ENCODE results near the gene GNG12. TPM values are rescaled to one million over a fixed set of nuclear protein-coding genes. Genes with fewer than 3 reads are reported as not detected.

The GNG12 gene
- total and polyA plus RNA-seq, 2 donors (not counting 3 experiments of a cell fraction or from before 2014, with no cell fraction given) = 107 to 152 TPM

DNA sequence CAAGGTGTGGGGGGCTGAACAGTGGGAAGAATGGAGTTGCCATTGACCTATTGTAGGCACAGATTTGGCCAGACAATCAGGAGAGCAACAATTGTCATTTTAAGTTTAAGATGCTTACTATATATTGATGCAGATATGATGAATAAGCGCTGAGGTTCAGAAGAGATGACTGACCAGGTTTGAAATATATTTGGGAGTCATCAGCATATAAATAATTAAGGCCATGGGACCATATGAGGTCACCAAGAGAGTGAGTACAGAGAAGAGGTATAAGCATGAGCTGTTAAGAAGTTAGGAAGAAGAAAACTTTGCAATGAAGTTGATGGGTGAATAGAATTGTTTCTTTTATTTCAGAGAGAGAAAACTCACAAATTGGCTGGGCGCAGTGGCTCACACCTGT, 152.8 kb downstream of the GNG12 start:
- H2AFZ ChIP-seq (ENCODE audit: low read depth, low read length) = no peak overlapping the region
- no peaks in the 10 kb centered on the region for H3K9me3 ChIP-seq (replicated peaks; ENCODE audit: control insufficient read depth, insufficient read depth, low read length)
- H4K20me1 ChIP-seq (replicated peaks; ENCODE audit: control insufficient read depth, extremely low read depth, insufficient read depth, low read length) = no peaks in the 10 kb centered on the region
- H3K4me2 ChIP-seq (ENCODE audit: insufficient read depth, low read length) = no peak overlapping the region
- DNase-seq (ENCODE audit: low read depth, low spot score) = no peak
- no peak overlapping the region for H3K4me3 ChIP-seq (replicated peaks in 1 of 3; ENCODE audit: insufficient read depth in 1 of 3, low read depth in 1 of 3, low read length in 3 of 3)
- ChIA-PET POLR2A (no interaction called here), CTCF (interaction anchor here (1.3 to 6.7 kb wide), 2 partner anchors 79 to 119 kb away, joined by 3 to 72 read pairs; no protein-coding TSS in a partner anchor)
- no peaks in the 10 kb centered on the region for H3K9me1 ChIP-seq (replicated peaks; ENCODE audit: control insufficient read depth, extremely low read depth, insufficient read depth, low read length)
- intact Hi-C loops (cut with micrococcal nuclease) = no loop called here
- no peak overlapping the region for H3K9ac ChIP-seq (replicated peaks; ENCODE audit: extremely low read depth, insufficient read depth, low read length)
- no peak for TF ChIP-seq GATA2 (IDR thresholded peaks at IDR 0.05; ENCODE audit: insufficient read depth, insufficient read length, low read depth, low read length)
- TF ChIP-seq, protein P1, sequence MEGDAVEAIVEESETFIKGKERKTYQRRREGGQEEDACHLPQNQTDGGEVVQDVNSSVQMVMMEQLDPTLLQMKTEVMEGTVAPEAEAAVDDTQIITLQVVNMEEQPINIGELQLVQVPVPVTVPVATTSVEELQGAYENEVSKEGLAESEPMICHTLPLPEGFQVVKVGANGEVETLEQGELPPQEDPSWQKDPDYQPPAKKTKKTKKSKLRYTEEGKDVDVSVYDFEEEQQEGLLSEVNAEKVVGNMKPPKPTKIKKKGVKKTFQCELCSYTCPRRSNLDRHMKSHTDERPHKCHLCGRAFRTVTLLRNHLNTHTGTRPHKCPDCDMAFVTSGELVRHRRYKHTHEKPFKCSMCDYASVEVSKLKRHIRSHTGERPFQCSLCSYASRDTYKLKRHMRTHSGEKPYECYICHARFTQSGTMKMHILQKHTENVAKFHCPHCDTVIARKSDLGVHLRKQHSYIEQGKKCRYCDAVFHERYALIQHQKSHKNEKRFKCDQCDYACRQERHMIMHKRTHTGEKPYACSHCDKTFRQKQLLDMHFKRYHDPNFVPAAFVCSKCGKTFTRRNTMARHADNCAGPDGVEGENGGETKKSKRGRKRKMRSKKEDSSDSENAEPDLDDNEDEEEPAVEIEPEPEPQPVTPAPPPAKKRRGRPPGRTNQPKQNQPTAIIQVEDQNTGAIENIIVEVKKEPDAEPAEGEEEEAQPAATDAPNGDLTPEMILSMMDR (IDR thresholded peaks at IDR 0.05; ENCODE audit: extremely low read depth in 1 of 2, insufficient read depth in 1 of 2, low read depth in 1 of 2, low read length in 2 of 2) = no peak
- no peak for TF ChIP-seq FOS (IDR thresholded peaks at IDR 0.05; ENCODE audit: borderline replicate concordance, insufficient read depth, low read length)
- TF ChIP-seq JUN (IDR thresholded peaks at IDR 0.05; ENCODE audit: borderline replicate concordance, insufficient read depth, insufficient read length, low read depth) = no peak
- TF ChIP-seq, protein P2, sequence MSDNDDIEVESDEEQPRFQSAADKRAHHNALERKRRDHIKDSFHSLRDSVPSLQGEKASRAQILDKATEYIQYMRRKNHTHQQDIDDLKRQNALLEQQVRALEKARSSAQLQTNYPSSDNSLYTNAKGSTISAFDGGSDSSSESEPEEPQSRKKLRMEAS (IDR thresholded peaks at IDR 0.05; ENCODE audit: insufficient read depth, insufficient read length) = no peak
- no peak for TF ChIP-seq POLR2A (IDR thresholded peaks at IDR 0.05; ENCODE audit: low read depth, low read length)
- TF ChIP-seq POLR2AphosphoS5 (IDR thresholded peaks at IDR 0.05; ENCODE audit: insufficient read depth, low read depth, low read length) = no peak
- no peak for TF ChIP-seq EZH2 (IDR thresholded peaks at IDR 0.05; ENCODE audit: borderline replicate concordance, low read depth, low read length, severe bottlenecking)
- no peak for TF ChIP-seq MYC (IDR thresholded peaks at IDR 0.05; ENCODE audit: low read depth, low read length)
- H3K79me2 ChIP-seq (ENCODE audit: control insufficient read depth, insufficient read depth, low read length) = peaks cover 3% of the 10 kb centered on the region
- dilution Hi-C loops (cut with MboI; ENCODE audit: extremely low pct_ligation_motif_present, low sequenced_read_pairs) = no loop called here
- H3K27ac ChIP-seq (ENCODE audit: insufficient read depth, low read depth, low read length) = no peak overlapping the region
- no peak for FAIRE-seq
- H3K4me1 ChIP-seq (ENCODE audit: control insufficient read depth, extremely low read depth, insufficient read depth, low read length) = peaks cover 23% of the 10 kb centered on the region
- BruUV-seq (replicated peaks) = no TSS peak
- no peaks in the 10 kb centered on the region for H3K27me3 ChIP-seq (ENCODE audit: control insufficient read depth in 2 of 2, insufficient read depth in 2 of 2, low read length in 2 of 2)
- no peaks in the 10 kb centered on the region for H3K36me3 ChIP-seq (ENCODE audit: control insufficient read depth in 2 of 2, extremely low read depth in 1 of 2, insufficient read depth in 2 of 2, low read length in 2 of 2)
